Osteoblast (primary cell): ENCODE results near the gene PLA2G6. TPM values are rescaled to one million over a fixed set of nuclear protein-coding genes. Genes with fewer than 3 reads are reported as not detected.
A peak's percentile ranks its signal among the peaks of the same experiment; 100 is the strongest.

Source experiments
- DNase-seq: peaks from one replicate; pipeline ENCODE4 v3.0.0; 2011; ENCODE audit warnings: low spot score, mixed read lengths; ENCODE audit not compliant: insufficient read length; ENCODE audit errors: missing footprints
- H2AFZ ChIP-seq: 2 replicates; pipeline ENCODE4 v1.6.0; 2011; ENCODE audit warnings: mild to moderate bottlenecking, low read length
- H3K27ac ChIP-seq: 2 replicates; pipeline ENCODE4 v1.5.1; 2011; ENCODE audit warnings: mild to moderate bottlenecking, low read depth, low read length, moderate library complexity
- H3K27me3 ChIP-seq: 2 replicates; pipeline ENCODE4 v1.6.0; 2012; ENCODE audit warnings: mild to moderate bottlenecking, control low read depth, inconsistent platforms, low read length, moderate library complexity; ENCODE audit not compliant: insufficient read depth
- H3K36me3 ChIP-seq: 2 replicates; pipeline ENCODE4 v1.5.1; 2011; ENCODE audit warnings: mild to moderate bottlenecking, low read length, control low read depth, moderate library complexity; ENCODE audit not compliant: insufficient read depth
- H3K4me1 ChIP-seq: 2 replicates; pipeline ENCODE4 v1.5.1; 2011; ENCODE audit warnings: mild to moderate bottlenecking, low read length, control low read depth, moderate library complexity; ENCODE audit not compliant: insufficient read depth
- H3K4me2 ChIP-seq: 2 replicates; pipeline ENCODE4 v1.6.0; 2011; ENCODE audit warnings: mild to moderate bottlenecking, low read length; ENCODE audit not compliant: insufficient read depth
- H3K4me3 ChIP-seq: fragments of 200-600 bp; sonication (generic); 3 replicates; pipeline ENCODE4 v1.5.1; 2012; ENCODE audit warnings: mild to moderate bottlenecking, low read length, inconsistent platforms; ENCODE audit not compliant: insufficient read depth
- H3K79me2 ChIP-seq: 2 replicates; pipeline ENCODE4 v1.6.0; 2012; ENCODE audit warnings: mild to moderate bottlenecking, low read length, control low read depth, inconsistent platforms; ENCODE audit not compliant: insufficient read depth
- H3K9me3 ChIP-seq: 2 replicates; pipeline ENCODE4 v1.5.1; 2011; ENCODE audit warnings: low read depth, low read length, control low read depth
- H4K20me1 ChIP-seq: 2 replicates; pipeline ENCODE4 v1.6.0; 2012; ENCODE audit warnings: mild to moderate bottlenecking, low read length, control low read depth; ENCODE audit not compliant: insufficient read depth
- total RNA-seq: library from RNA; depleted of rRNA; stranded (reverse); fragments of >200 nt; gene quantifications from 2 replicates; pipeline ENCODE4 v1.2.3, GENCODE V29; 2012
- TF ChIP-seq, protein P1 (sequence below): IDR thresholded peaks from 2 replicates; pipeline ENCODE4 v1.5.1; 2011; ENCODE audit warnings: mild to moderate bottlenecking, low read depth, low read length, moderate library complexity; ENCODE audit errors: extremely low read depth

The PLA2G6 gene
- total RNA-seq, 1 donor, result 12.3 TPM

DNA sequence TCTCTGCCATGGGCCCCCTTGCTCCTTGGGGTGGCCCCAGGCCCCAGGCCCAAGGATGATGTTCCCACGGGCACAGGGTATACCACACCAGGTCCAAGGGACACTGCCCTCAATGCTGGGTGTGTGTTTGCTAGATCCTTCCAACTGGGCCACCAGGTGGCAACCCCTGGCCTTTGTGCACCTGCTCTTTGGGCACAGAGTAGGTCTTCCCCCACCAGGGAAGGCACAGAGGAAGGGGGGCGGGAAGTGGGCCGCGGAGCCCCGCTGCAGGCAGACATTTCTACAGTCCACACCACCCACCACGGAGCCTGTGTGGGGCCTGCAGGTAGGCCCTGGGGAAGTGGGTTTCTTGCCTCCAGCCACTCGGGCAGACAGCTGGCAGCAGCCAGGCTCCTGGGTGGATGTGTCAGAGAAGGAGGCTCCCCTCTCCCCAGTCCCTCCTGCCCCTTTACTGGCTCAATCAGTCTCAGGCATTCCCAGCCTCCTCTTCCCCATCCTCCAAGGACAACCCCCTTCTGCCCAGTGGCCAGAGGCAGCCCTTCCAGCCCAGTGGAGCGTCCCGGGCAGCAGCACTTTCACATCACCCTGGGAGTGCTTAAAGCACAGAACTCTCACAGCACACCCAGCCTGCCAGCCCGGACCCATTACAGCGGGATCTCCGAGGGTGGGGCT lies 41.8 kb upstream of the PLA2G6 start:
- H3K27me3 ChIP-seq, result no peaks in the 10 kb centered on the region
- H3K79me2 ChIP-seq, result no peaks in the 10 kb centered on the region
- peaks cover 15% of the 10 kb centered on the region for H3K4me1 ChIP-seq
- H3K4me2 ChIP-seq, result no peak overlapping the region
- TF ChIP-seq, protein P1, sequence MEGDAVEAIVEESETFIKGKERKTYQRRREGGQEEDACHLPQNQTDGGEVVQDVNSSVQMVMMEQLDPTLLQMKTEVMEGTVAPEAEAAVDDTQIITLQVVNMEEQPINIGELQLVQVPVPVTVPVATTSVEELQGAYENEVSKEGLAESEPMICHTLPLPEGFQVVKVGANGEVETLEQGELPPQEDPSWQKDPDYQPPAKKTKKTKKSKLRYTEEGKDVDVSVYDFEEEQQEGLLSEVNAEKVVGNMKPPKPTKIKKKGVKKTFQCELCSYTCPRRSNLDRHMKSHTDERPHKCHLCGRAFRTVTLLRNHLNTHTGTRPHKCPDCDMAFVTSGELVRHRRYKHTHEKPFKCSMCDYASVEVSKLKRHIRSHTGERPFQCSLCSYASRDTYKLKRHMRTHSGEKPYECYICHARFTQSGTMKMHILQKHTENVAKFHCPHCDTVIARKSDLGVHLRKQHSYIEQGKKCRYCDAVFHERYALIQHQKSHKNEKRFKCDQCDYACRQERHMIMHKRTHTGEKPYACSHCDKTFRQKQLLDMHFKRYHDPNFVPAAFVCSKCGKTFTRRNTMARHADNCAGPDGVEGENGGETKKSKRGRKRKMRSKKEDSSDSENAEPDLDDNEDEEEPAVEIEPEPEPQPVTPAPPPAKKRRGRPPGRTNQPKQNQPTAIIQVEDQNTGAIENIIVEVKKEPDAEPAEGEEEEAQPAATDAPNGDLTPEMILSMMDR, result no peak
- no peak overlapping the region for H3K4me3 ChIP-seq
- no peak for DNase-seq
- H3K9me3 ChIP-seq, result no peaks in the 10 kb centered on the region
- H3K36me3 ChIP-seq, result peaks cover 53% of the 10 kb centered on the region
- no peaks in the 10 kb centered on the region for H4K20me1 ChIP-seq
- no peak overlapping the region for H3K27ac ChIP-seq
- no peak overlapping the region for H2AFZ ChIP-seq

DNA sequence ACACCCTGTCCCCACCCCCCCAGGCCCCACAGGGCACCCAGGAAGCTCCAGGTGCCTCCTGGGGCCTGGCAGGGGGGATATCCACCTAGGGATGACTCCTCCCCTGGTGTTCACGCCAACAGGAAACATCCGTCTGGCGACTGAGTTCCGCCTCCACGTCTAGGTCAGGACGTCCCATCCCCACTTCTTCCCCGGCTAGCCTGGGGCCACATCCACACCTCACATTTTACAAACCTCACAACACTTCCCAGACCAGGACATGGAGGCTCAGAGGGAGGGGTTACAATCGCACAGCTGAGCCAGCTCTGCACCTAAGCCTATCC lies 41.1 kb upstream of the PLA2G6 start:
- Histone ChIP-seq H3K4me2 (no peak overlapping the region), H4K20me1 (no peaks in the 10 kb centered on the region), H3K9me3 (no peaks in the 10 kb centered on the region), H3K27me3 (no peaks in the 10 kb centered on the region), H3K4me1 (peaks cover 21% of the 10 kb centered on the region), H2AFZ (no peak overlapping the region), H3K4me3 (no peak overlapping the region), H3K36me3 (peaks cover 47% of the 10 kb centered on the region), H3K79me2 (no peaks in the 10 kb centered on the region), H3K27ac (no peak overlapping the region)
- DNase-seq, result no peak
- TF ChIP-seq, protein P1, result no peak

DNA sequence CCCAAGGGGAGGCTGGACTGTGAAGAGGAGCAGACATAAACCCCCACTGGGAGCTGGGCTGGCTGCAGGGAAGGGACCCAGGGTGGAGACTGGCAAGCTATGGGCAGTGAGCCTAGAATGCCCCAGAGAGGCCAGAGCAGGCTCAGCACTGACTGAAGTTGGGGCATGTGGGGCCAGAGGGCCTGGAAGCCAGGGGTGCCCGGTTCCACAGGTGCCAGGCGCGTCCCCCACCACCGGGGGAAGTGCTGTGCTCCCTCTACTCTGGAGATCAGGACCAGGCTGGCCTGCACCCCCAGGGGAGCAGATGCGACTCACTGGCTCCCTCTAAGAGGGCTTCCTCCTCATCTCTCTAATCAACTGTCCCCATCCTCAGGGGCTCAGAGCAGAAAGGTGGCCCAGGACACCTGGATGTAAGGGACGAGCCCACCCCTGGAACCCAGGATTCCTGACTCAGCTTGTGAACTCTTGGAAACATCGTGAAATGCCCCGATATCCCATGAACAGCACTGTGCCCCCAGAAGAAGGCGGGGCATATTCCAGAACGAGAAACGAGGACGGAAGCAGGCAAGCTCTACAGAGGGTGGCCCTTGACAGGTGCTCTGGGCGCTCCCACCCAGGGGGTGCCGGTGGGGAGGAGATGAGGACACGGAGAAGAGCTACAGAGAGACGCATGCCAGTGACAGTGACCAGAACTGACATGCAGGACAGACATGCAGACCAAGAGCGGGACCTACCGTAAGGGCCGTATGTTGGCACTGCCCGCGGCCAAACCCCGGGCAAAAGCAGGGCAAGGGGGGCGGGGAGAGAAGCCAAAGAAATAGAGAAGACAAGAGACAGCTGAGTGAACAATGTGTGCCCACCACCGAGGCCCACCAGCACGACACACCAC lies 40.5 kb upstream of the PLA2G6 start:
- TF ChIP-seq, protein P1, result no peak

DNA sequence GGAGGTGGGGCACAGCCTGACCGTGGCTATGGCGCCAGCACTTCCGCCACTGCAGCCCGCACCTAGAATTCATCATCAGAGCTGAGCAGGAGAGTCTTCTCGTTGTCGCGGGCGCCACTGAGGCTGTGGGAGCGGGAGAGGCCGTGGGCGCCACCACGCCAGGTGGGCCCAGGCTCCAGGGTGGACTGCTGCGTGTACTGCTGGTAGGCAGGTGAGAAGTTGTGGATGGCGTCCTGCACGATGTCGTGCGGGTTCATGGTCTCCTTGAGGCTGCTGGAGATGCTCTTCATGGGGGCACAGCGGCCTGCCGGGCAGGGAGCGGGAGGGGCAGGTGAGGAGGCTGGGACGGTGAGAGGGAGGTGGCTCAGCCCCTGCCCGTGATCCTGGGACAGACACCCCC lies 39.8 kb upstream of the PLA2G6 start:
- DNase-seq, result peak; percentile 73
- Histone ChIP-seq H3K4me1 (peaks cover 24% of the 10 kb centered on the region), H3K4me2 (no peak overlapping the region), H3K27me3 (no peaks in the 10 kb centered on the region), H3K36me3 (peaks cover 38% of the 10 kb centered on the region), H3K4me3 (no peak overlapping the region), H2AFZ (no peak overlapping the region), H4K20me1 (no peaks in the 10 kb centered on the region), H3K27ac (no peak overlapping the region), H3K9me3 (no peaks in the 10 kb centered on the region), H3K79me2 (no peaks in the 10 kb centered on the region)
- TF ChIP-seq, protein P1, result no peak

More for the DNA sequence above, 40.5 kb upstream of the PLA2G6 start:
- no peak overlapping the region for H3K27ac ChIP-seq
- H3K27me3 ChIP-seq, result no peaks in the 10 kb centered on the region
- no peak overlapping the region for H3K4me2 ChIP-seq
- H3K4me3 ChIP-seq, result no peak overlapping the region
- H3K4me1 ChIP-seq, result peaks cover 24% of the 10 kb centered on the region
- H2AFZ ChIP-seq, result no peak overlapping the region
- H3K36me3 ChIP-seq, result peaks cover 41% of the 10 kb centered on the region
- peak; percentile 83 for DNase-seq
- H3K9me3 ChIP-seq, result no peaks in the 10 kb centered on the region
- no peaks in the 10 kb centered on the region for H3K79me2 ChIP-seq
- H4K20me1 ChIP-seq, result no peaks in the 10 kb centered on the region
